HFF-Myc (cell line): ENCODE results near the gene C19orf18.

ENCODE experiments used
- DNase-seq: peaks from one replicate; pipeline ENCODE4 v3.0.0-alpha.2; 2011; ENCODE audit warnings: low read depth; ENCODE audit errors: extremely low read depth
- H3K4me3 ChIP-seq: replicated peaks from 2 replicates; pipeline ENCODE4 v1.5.1; 2011; ENCODE audit warnings: low read depth, mild to moderate bottlenecking, control low read depth, low read length
- CTCF ChIP-seq: IDR thresholded peaks from 2 replicates; pipeline ENCODE4 v1.5.1; 2012; ENCODE audit warnings: mild to moderate bottlenecking, low read depth, low read length, control low read depth; ENCODE audit errors: missing control alignments

The C19orf18 gene

GRCh38 chr19:57934820-57935665 lies 39.3 kb downstream of the C19orf18 start, which contains the start of gene ZNF418:
TSS of gene ZNF418 (minus strand) at chr19:57935402. CDS start at chr19:57933822, 1,580 bp downstream.
- no peak for TF ChIP-seq CTCF
- H3K4me3 ChIP-seq, result peak within 1 kb of the TSS; percentile 58
- DNase-seq, result peak; percentile 57

GRCh38 chr19:57927587-57927986 lies 46.7 kb downstream of the C19orf18 start:
- no peak overlapping the region for H3K4me3 ChIP-seq
- no peak for TF ChIP-seq CTCF
- no peak for DNase-seq

GRCh38 chr19:57916168-57916995 lies 58.0 kb downstream of the C19orf18 start, which contains the start of gene ZNF417:
TSS of gene ZNF417 (minus strand) at chr19:57916592. CDS start at chr19:57916411, 181 bp downstream.
- peak within 1 kb of the TSS; percentile 77 for H3K4me3 ChIP-seq
- DNase-seq, result peak; percentile 95

GRCh38 chr19:57914531-57914930 lies 59.8 kb downstream of the C19orf18 start:
- TF ChIP-seq CTCF, result no peak
- no peak for DNase-seq
- no peak overlapping the region for H3K4me3 ChIP-seq
